RWPE1 (cell line): ENCODE data around the gene CWC22.
A peak's percentile ranks its signal among the peaks of the same experiment; 100 is the strongest.
"Not testable (repeated sequence)": the region's sequence is repeated elsewhere in the genome, so short reads cannot be mapped to it uniquely, and the experiment has no call there.

Source experiments
- CTCF ChIA-PET: fragments of 350-600 bp; sonication (Branson Sonifier 250); formaldehyde crosslinking; extraction: SDS; loops from one replicate; lab custom pipeline; 2021; lab: Yijun Ruan, JAX
- POLR2A ChIA-PET: fragments of 400-600 bp; formaldehyde crosslinking; extraction: SDS; loops from one replicate; lab custom pipeline; 2020; ENCODE audit warnings: antibody characterized with exemption; ENCODE audit not compliant: low non-redundant PET; lab: Yijun Ruan, JAX
- DNase-seq: peaks from one replicate; pipeline ENCODE4 v3.0.0; 2012; ENCODE audit warnings: low spot score
- H3K27ac ChIP-seq: fragments of 450-650 bp; 2 replicates; pipeline ENCODE4 v1.5.1; 2017
- CTCF ChIP-seq: fragments of 450-650 bp; conservative IDR thresholded peaks from 2 replicates; pipeline ENCODE4 v1.5.1; 2017; ENCODE audit warnings: low read depth, mild to moderate bottlenecking

Gene CWC22

GRCh38 chr2:180006781-180007579 is at the start of gene CWC22:
CWC22 (minus strand) TSS chr2:180007297; CDS start chr2:179993341, 13,956 bp downstream.
- no peak for TF ChIP-seq CTCF
- ChIA-PET POLR2A (no interaction called here), CTCF (no interaction called here)
- peak; percentile 69 for DNase-seq
- H3K27ac ChIP-seq: peak within 1 kb of the TSS; percentile 79

GRCh38 chr2:180056367-180057118 is 49.4 kb upstream of the CWC22 start:
- ChIA-PET CTCF (no interaction called here), POLR2A (no interaction called here)
- no peak for TF ChIP-seq CTCF
- no peak overlapping the region for H3K27ac ChIP-seq
- DNase-seq: no peak

DNA sequence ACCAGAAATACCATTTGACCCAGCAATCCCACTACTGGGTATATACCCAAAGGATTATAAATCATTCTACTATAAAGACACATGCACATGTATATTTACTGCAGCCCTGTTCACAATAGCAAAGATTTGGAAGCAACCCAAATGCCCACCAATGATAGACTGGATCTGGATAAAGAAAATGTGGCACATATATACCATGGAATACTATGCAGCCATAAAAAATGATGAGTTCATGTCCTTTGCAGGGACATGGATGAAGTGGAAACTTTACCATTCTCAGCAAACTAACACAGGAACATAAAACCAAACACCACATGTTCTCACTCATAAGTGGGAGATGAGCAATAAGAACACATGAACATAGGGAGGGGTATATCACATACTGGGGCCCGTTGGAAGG is 47.5 kb upstream of the CWC22 start:
- CTCF ChIA-PET, H3K27ac ChIP-seq, POLR2A ChIA-PET, DNase-seq: not testable (repeated sequence)

DNA sequence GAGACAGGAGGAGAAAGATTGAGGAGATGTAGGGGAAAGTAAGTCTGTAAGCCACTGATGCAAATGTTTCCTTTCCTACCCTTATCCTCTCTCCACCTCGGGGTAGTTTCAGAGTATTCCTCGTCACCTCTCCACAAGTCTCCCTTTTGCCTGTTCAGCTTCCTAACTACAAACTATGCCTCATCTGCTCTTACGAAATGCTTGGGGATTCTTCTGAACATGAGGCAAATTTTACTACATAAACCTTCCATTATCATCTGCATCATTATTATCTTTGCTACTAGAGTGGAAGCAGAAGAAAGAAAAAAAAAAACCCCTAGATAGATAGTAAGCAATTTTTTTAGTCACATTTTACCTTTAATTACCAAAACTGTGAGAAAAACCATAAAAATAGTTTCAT is 43.1 kb upstream of the CWC22 start:
- TF ChIP-seq CTCF: no peak
- DNase-seq: no peak
- ChIA-PET CTCF (no interaction called here), POLR2A (no interaction called here)
- no peak overlapping the region for H3K27ac ChIP-seq

- POLR2A ChIA-PET: no interaction called here
- no peak for DNase-seq
- no peak for TF ChIP-seq CTCF
- CTCF ChIA-PET: no interaction called here
- no peak overlapping the region for H3K27ac ChIP-seq
These were observed 41.2 kb upstream of the CWC22 start for GRCh38 chr2:180048251-180048650.

DNA sequence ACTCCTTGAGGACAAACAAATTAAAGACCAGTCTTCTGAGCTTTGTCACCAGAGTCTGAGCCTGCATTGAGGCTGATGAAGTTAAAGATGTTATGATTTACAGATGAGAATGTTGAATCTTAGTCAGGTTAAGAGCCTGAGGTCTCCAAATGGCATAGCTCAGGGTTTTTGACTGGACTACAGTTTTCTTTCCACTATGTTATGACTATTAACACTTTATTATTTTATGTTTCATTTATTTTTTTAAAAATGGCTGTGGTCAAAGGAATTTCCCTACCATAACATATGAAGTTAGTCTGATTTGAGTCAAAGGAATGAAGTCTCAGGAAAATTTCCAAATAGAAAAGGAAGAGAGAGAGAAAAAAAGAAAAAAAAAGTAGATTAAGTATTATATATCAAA is 39.7 kb upstream of the CWC22 start:
- no peak overlapping the region for H3K27ac ChIP-seq
- no peak for DNase-seq
- ChIA-PET POLR2A (no interaction called here), CTCF (no interaction called here)
- no peak for TF ChIP-seq CTCF

GRCh38 chr2:180046202-180046601 is 39.1 kb upstream of the CWC22 start:
- H3K27ac ChIP-seq: no peak overlapping the region
- DNase-seq: no peak
- POLR2A ChIA-PET: no interaction called here
- no peak for TF ChIP-seq CTCF
- CTCF ChIA-PET: no interaction called here
